BLaER1 (cell line): Measurements from ENCODE around the gene LPCAT4.
"Not testable (repeated sequence)": the region's sequence is repeated elsewhere in the genome, so short reads cannot be mapped to it uniquely, and the experiment has no call there.

Experiments
- H3K27ac ChIP-seq: shearing (Covaris generic); formaldehyde crosslinking; 2 replicates; pipeline ENCODE4 v1.8.1; 2022
- H3K27me3 ChIP-seq: shearing (Covaris generic); formaldehyde crosslinking; 2 replicates; pipeline ENCODE4 v1.8.1; 2022
- H3K36me3 ChIP-seq: shearing (Covaris generic); formaldehyde crosslinking; 2 replicates; pipeline ENCODE4 v1.8.1; 2022
- H3K4me1 ChIP-seq: shearing (Covaris generic); formaldehyde crosslinking; 2 replicates; pipeline ENCODE4 v1.8.1; 2022
- H3K4me2 ChIP-seq: shearing (Covaris generic); formaldehyde crosslinking; 2 replicates; pipeline ENCODE4 v1.8.1; 2022
- H3K4me3 ChIP-seq: shearing (Covaris generic); formaldehyde crosslinking; 2 replicates; pipeline ENCODE4 v1.8.1; 2022
- H3K9ac ChIP-seq: shearing (Covaris generic); formaldehyde crosslinking; 2 replicates; pipeline ENCODE4 v1.8.1; 2022
- H3K9me3 ChIP-seq: shearing (Covaris generic); formaldehyde crosslinking; 2 replicates; pipeline ENCODE4 v1.8.1; 2022
- H4K20me1 ChIP-seq: shearing (Covaris generic); formaldehyde crosslinking; 2 replicates; pipeline ENCODE4 v1.8.1; 2022
- Cebpa-rat ChIP-seq: shearing (Covaris generic); IDR thresholded peaks from 2 replicates; pipeline ENCODE4 v1.8.1; 2022

The LPCAT4 gene, protein sequence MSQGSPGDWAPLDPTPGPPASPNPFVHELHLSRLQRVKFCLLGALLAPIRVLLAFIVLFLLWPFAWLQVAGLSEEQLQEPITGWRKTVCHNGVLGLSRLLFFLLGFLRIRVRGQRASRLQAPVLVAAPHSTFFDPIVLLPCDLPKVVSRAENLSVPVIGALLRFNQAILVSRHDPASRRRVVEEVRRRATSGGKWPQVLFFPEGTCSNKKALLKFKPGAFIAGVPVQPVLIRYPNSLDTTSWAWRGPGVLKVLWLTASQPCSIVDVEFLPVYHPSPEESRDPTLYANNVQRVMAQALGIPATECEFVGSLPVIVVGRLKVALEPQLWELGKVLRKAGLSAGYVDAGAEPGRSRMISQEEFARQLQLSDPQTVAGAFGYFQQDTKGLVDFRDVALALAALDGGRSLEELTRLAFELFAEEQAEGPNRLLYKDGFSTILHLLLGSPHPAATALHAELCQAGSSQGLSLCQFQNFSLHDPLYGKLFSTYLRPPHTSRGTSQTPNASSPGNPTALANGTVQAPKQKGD

GRCh38 chr15:34367101-34368081, at the start of gene LPCAT4:
Gene LPCAT4, minus strand, starts transcription at chr15:34367196. Its CDS starts 96 bp downstream, at chr15:34367100.
- peak within 1 kb of the TSS; percentile 83 for H3K4me3 ChIP-seq
- H3K4me1 ChIP-seq, result peaks cover 39% of the 10 kb centered on the region
- H3K36me3 ChIP-seq, result peaks cover 18% of the 10 kb centered on the region
- peak within 1 kb of the TSS; percentile 96 for H3K9ac ChIP-seq
- peak within 1 kb of the TSS; percentile 95 for H3K4me2 ChIP-seq
- no peaks in the 10 kb centered on the region for H3K27me3 ChIP-seq
- no peak for TF ChIP-seq Cebpa-rat
- no peaks in the 10 kb centered on the region for H3K9me3 ChIP-seq
- H3K27ac ChIP-seq, result peak within 1 kb of the TSS; percentile 97
- peaks cover 16% of the 10 kb centered on the region for H4K20me1 ChIP-seq

GRCh38 chr15:34409511-34409910, 42.5 kb upstream of the LPCAT4 start:
- not testable (repeated sequence) for H3K27me3 ChIP-seq, H3K9me3 ChIP-seq, H3K4me2 ChIP-seq, H3K27ac ChIP-seq, H3K4me1 ChIP-seq, H3K36me3 ChIP-seq, H4K20me1 ChIP-seq, H3K4me3 ChIP-seq, H3K9ac ChIP-seq

DNA sequence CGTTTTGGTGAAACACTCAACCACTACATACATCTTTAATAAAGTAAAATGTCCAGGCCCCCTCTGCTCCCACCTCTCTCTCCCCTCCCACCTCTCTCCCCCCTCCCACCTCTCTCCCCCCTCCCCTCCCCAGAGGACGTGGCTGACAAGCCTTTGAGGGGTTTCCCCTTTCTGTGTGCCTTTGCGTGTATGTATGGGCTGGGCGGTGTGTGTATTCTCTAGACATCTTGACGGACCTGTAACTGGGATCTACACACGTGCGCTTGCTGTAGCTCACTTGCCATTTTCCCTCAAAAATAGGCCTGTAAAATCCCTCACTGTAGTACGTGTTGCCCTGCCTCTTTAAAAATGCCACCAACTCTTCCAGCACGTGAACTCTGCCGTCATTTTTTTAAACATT, 42.0 kb upstream of the LPCAT4 start:
- H3K27me3 ChIP-seq, H4K20me1 ChIP-seq, H3K4me2 ChIP-seq, H3K36me3 ChIP-seq, H3K9me3 ChIP-seq, H3K27ac ChIP-seq, H3K4me3 ChIP-seq, H3K4me1 ChIP-seq, H3K9ac ChIP-seq: not testable (repeated sequence)

DNA sequence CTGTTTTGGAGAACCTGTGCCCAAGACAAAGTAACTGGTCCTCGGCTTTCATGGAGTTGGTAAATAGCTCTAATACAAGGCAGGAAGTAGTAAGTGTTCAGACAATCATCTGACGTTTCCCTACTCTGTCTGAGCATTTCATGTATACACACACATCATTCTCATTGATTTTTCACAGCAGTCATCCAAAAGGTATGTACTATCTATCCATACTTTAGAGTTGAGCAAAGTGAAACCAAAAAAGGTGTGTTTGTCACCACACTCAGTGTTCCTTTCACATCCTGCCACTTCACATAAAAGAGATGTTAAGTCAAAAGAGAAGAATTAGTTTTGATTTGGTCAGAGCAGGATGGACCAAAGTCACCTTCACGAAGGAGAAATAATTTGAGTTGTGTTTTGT, 36.9 kb upstream of the LPCAT4 start:
- H3K9ac ChIP-seq, H4K20me1 ChIP-seq, H3K27ac ChIP-seq, H3K4me2 ChIP-seq, H3K27me3 ChIP-seq, H3K36me3 ChIP-seq, H3K4me1 ChIP-seq, H3K4me3 ChIP-seq, H3K9me3 ChIP-seq: not testable (repeated sequence)

DNA sequence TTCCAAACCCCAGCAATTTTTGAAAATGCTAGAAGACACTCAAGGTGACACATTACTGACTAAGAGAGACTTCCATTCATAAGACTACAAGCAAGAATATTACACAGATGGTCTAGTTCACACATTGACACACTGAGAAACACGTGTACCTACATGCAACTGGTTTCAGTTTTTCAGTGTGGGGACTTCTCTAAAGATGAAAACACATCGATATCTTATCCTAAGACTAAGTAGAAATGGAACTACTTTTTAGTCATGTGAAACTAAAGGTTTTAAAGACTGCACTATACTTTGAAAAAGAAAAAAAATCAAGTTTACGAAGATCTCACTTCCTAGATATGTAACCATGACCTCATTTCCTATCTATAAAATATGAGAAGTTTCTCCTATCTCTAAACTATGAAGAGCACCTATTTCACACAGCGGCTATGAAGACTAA, 36.2 kb upstream of the LPCAT4 start:
- not testable (repeated sequence) for H3K36me3 ChIP-seq, H3K27me3 ChIP-seq, H3K9ac ChIP-seq, H3K4me1 ChIP-seq, H4K20me1 ChIP-seq, H3K9me3 ChIP-seq, H3K4me2 ChIP-seq, H3K27ac ChIP-seq, H3K4me3 ChIP-seq

DNA sequence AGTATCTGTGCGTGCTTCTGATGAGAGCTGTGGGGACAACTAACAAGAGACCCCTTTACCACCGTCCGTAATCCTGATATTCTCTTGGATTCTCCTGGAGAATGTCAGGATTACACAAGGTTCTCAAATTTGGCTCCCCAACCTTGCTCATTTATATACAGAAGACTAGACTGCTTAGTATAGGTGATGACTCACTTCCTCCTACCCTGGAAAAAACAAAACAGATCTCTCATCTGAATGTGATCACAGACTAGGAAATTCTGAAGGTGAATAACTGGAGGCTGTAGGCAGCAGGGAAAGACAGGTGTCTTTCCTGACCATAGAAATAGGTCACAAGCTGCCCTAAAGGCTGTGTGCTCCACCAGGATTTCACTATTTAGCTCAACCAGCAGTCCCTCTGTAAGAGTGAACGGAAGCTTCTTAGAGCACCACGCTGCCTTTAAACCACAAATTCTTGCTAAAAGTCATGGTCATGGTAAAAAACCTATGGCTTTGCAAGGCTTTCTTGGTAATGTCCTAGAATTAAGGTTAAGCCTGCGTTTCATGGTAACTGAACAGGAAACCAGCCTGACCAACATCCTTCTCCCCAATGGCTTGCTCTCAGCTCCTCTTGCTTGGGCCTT, 30.8 kb upstream of the LPCAT4 start:
- H3K27ac ChIP-seq, H3K9me3 ChIP-seq, H3K27me3 ChIP-seq: not testable (repeated sequence)

DNA sequence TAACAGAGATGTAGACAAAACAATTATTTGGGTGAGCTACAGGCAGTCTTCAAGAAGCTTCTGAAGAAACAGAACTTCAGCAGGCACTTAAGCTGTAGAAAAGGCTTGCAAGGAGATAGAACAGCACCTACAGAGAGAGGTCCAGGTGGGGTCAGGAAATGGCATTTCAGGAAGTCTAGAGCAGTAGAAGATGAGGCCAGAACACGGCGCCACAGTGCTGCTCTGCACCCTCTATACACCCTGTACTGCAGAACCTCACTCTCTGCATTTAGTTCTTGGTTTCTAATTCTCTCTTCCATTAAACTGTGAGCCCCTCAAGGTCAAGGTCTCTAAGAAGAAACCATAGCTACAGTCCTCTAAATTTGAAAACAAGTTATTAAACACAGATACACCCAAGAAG, 26.0 kb upstream of the LPCAT4 start:
- not testable (repeated sequence) for H3K9me3 ChIP-seq, H3K27ac ChIP-seq, H3K36me3 ChIP-seq, H3K9ac ChIP-seq, H3K4me1 ChIP-seq, H3K4me2 ChIP-seq, H3K4me3 ChIP-seq, H4K20me1 ChIP-seq, H3K27me3 ChIP-seq

More for the DNA sequence above, 30.8 kb upstream of the LPCAT4 start:
- H3K4me1 ChIP-seq, H4K20me1 ChIP-seq, H3K4me2 ChIP-seq, H3K36me3 ChIP-seq, H3K9ac ChIP-seq, H3K4me3 ChIP-seq: not testable (repeated sequence)

GRCh38 chr15:34389594-34390086, 22.6 kb upstream of the LPCAT4 start:
- not testable (repeated sequence) for H3K27me3 ChIP-seq, H3K4me1 ChIP-seq, H4K20me1 ChIP-seq, H3K4me3 ChIP-seq, H3K9me3 ChIP-seq, H3K27ac ChIP-seq, H3K4me2 ChIP-seq, H3K36me3 ChIP-seq, H3K9ac ChIP-seq

- H3K4me2 ChIP-seq, H3K9me3 ChIP-seq, H3K4me1 ChIP-seq, H3K27ac ChIP-seq, H4K20me1 ChIP-seq, H3K4me3 ChIP-seq, H3K27me3 ChIP-seq, H3K9ac ChIP-seq, H3K36me3 ChIP-seq: not testable (repeated sequence)
These were observed 15.0 kb upstream of the LPCAT4 start for GRCh38 chr15:34381829-34382521.

DNA sequence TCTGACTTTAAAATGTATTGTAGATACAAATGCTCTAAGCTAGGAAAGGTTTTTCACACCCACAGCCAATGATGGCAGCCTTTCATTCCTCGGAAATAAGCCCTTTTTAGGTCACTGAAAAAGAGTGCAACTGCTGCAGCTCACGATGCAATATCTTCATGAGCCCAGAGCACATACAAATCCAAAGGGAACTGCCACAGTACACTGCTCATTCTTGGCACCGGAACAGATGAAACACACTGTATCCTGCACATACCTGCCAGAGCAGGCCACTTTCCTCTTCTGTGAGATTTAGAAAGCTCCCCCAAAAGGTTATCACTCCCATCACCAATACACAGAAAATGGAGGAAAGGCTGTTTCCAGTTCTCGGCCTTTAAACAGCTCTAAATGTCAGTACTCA, 13.5 kb upstream of the LPCAT4 start:
- not testable (repeated sequence) for H3K36me3 ChIP-seq, H3K9ac ChIP-seq, H3K9me3 ChIP-seq, H4K20me1 ChIP-seq, H3K27me3 ChIP-seq, H3K4me2 ChIP-seq, H3K4me3 ChIP-seq, H3K4me1 ChIP-seq, H3K27ac ChIP-seq
